ENCODE data around the gene RNF224. TPM values are rescaled to one million over a fixed set of nuclear protein-coding genes. Genes with fewer than 3 reads are reported as not detected.

RNF224 gene
- polyA plus RNA-seq, 2 of the 4 experiments (the other 2 are of a cell fraction) = 0.04 TPM; not detected in 1

GRCh38 chr9:137220317-137221094, 6.8 kb upstream of the RNF224 start:
- no peak for TF ChIP-seq HOXA7 (CRISPR knock-in tag; IDR thresholded peaks at IDR 0.05)
- TF ChIP-seq JUNB (IDR thresholded peaks at IDR 0.05) = no peak
- H3K9me3 ChIP-seq = no peaks in the 10 kb centered on the region
- peaks cover 52% of the 10 kb centered on the region for H3K4me1 ChIP-seq
- no peak overlapping the region for H3K27ac ChIP-seq
- ChIA-PET POLR2A (interaction anchor here (1.4 kb wide), 1 partner anchor 20 kb away, joined by 4 read pairs; no protein-coding TSS in a partner anchor), CTCF (interaction anchor here (2.3 to 9.9 kb wide), 4 partner anchors 16 to 100 kb away, joined by 9 to 113 read pairs (median 42); partner anchors contain the start of gene TUBB4B)
- ATAC-seq (no peak), FAIRE-seq (no peak), DNase-seq (ENCODE audit: low read depth in 1 of 2, low spot score in 1 of 2) (no peak)
- no peak overlapping the region for H3K4me3 ChIP-seq
- no peak overlapping the region for H3K4me2 ChIP-seq
- 96% methylated on average over 41 of the region's 52 CpGs for WGBS (ENCODE audit: missing lambda C conversion rate)

DNA sequence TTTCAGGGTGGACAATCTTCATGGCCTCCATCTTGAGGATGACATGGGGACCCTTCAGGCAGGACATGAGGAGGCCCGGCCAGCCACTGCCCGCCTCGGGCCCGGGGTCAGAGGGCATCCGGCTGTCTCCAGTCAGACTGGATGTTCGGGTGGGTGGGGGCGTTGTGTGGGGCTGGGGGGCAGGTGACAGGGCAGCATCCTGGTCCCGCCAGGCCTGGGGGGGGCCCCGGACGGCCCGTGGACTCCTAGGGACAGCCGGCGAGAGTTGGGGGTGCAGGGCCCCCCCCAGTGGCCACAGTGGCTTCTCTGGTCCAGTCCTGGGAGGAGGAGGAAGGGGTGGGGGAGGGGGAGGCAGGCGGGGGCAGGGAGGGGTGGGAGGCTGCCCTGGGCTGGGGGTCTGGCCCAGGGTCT, 6.2 kb upstream of the RNF224 start:
- 96% methylated on average over 5 of the region's 14 CpGs for WGBS (ENCODE audit: missing lambda C conversion rate)
- ChIA-PET CTCF (interaction anchor here (9.0 to 9.9 kb wide), 2 partner anchors 16 to 101 kb away, joined by 71 to 113 read pairs; partner anchors contain the start of gene TUBB4B), POLR2A (interaction anchor here (1.4 kb wide), 1 partner anchor 19 kb away, joined by 4 read pairs; no protein-coding TSS in a partner anchor)
- H3K4me1 ChIP-seq = peaks cover 58% of the 10 kb centered on the region
- TF ChIP-seq CBX2 (IDR thresholded peaks at IDR 0.05; ENCODE audit: borderline replicate concordance, low read depth) (no peak), ZSCAN20 (CRISPR knock-in tag; IDR thresholded peaks at IDR 0.05) (no peak), RFX5 (IDR thresholded peaks at IDR 0.05) (no peak), RNF2 (IDR thresholded peaks at IDR 0.05; ENCODE audit: borderline replicate concordance, low read depth) (no peak), ZNF302 (CRISPR knock-in tag; IDR thresholded peaks at IDR 0.05) (no peak), CEBPB (IDR thresholded peaks at IDR 0.05) (no peak), MAZ (IDR thresholded peaks at IDR 0.05; ENCODE audit: borderline replicate concordance, low read depth, low read length) (no peak), HDAC2 (IDR thresholded peaks at IDR 0.05) (no peak), HEYL (CRISPR knock-in tag; IDR thresholded peaks at IDR 0.05) (no peak), JUN (IDR thresholded peaks at IDR 0.05) (no peak), GATA3 (IDR thresholded peaks at IDR 0.05; ENCODE audit: borderline replicate concordance) (no peak)
- H3K9me3 ChIP-seq = no peaks in the 10 kb centered on the region
- no peak overlapping the region for H3K4me3 ChIP-seq
- H3K27ac ChIP-seq = peak overlapping the region in 1 of 2 experiments; percentile 89; a peak in 3 of 6 replicates
- ATAC-seq (no peak), DNase-seq (ENCODE audit: low read depth in 1 of 2, low spot score in 1 of 2) (no peak), FAIRE-seq (no peak)
- peak overlapping the region; percentile 82; the same call in 2 of the 3 replicates for H3K4me2 ChIP-seq

- ChIA-PET CTCF (interaction anchor here (2.2 to 10.1 kb wide), 4 partner anchors 15 to 175 kb away, joined by 5 to 113 read pairs (median 76); partner anchors contain the start of genes ANAPC2, NPDC1, SSNA1 and TUBB4B), POLR2A (interaction anchor here (1.4 kb wide), 1 partner anchor 19 kb away, joined by 4 read pairs; no protein-coding TSS in a partner anchor)
- TF ChIP-seq USF2 (IDR thresholded peaks at IDR 0.05) (no peak), CEBPB (IDR thresholded peaks at IDR 0.05) (no peak), JUNB (IDR thresholded peaks at IDR 0.05) (no peak), POLR2AphosphoS2 (conservative IDR thresholded peaks at IDR 0.05; ENCODE audit: low read length) (no peak), GATA3 (IDR thresholded peaks at IDR 0.05; ENCODE audit: borderline replicate concordance) (no peak), NR3C1 (IDR thresholded peaks at IDR 0.05) (no peak), SREBF2 (IDR thresholded peaks at IDR 0.05) (no peak), TFCP2L1 (CRISPR knock-in tag; IDR thresholded peaks at IDR 0.05) (no peak), EHMT2 (IDR thresholded peaks at IDR 0.05; ENCODE audit: low read depth) (no peak), CHD4 (IDR thresholded peaks at IDR 0.05; ENCODE audit: borderline replicate concordance) (no peak), ESRRA (IDR thresholded peaks at IDR 0.05; ENCODE audit: borderline replicate concordance, low read length) (no peak), HEYL (CRISPR knock-in tag; IDR thresholded peaks at IDR 0.05) (no peak), MAFK (IDR thresholded peaks at IDR 0.05; ENCODE audit: partially characterized antibody) (no peak), POLR2A (IDR thresholded peaks at IDR 0.05; ENCODE audit: low read length) (no peak), CBX8 (IDR thresholded peaks at IDR 0.05) (no peak), CHD2 (IDR thresholded peaks at IDR 0.05; ENCODE audit: low read length, partially characterized antibody) (no peak), ZNF302 (CRISPR knock-in tag; IDR thresholded peaks at IDR 0.05) (no peak)
- TF ChIP-seq, protein P1, sequence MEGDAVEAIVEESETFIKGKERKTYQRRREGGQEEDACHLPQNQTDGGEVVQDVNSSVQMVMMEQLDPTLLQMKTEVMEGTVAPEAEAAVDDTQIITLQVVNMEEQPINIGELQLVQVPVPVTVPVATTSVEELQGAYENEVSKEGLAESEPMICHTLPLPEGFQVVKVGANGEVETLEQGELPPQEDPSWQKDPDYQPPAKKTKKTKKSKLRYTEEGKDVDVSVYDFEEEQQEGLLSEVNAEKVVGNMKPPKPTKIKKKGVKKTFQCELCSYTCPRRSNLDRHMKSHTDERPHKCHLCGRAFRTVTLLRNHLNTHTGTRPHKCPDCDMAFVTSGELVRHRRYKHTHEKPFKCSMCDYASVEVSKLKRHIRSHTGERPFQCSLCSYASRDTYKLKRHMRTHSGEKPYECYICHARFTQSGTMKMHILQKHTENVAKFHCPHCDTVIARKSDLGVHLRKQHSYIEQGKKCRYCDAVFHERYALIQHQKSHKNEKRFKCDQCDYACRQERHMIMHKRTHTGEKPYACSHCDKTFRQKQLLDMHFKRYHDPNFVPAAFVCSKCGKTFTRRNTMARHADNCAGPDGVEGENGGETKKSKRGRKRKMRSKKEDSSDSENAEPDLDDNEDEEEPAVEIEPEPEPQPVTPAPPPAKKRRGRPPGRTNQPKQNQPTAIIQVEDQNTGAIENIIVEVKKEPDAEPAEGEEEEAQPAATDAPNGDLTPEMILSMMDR (IDR thresholded peaks at IDR 0.05) = no peak
- Histone ChIP-seq H3K4me3 (peak overlapping the region; percentile 28), H3K4me1 (peaks cover 64% of the 10 kb centered on the region), H3K9me3 (no peaks in the 10 kb centered on the region), H3K4me2 (peak overlapping the region; percentile 82), H3K27ac (peak overlapping the region; percentile 29 to 89; a peak in 4 of 6 replicates)
- FAIRE-seq = no peak
- DNase-seq (ENCODE audit: low read depth in 1 of 2, low spot score in 1 of 2) = no peak
- 61% methylated on average over 17 of the region's 61 CpGs for WGBS (ENCODE audit: missing lambda C conversion rate)
- ATAC-seq = no peak
Measured at GRCh38 chr9:137221506-137222111, 5.7 kb upstream of the RNF224 start.
